ENCODE results near the gene RNF207. TPM values are rescaled to one million over a fixed set of nuclear protein-coding genes. Genes with fewer than 3 reads are reported as not detected.
A peak's percentile ranks its signal among the peaks of the same experiment; 100 is the strongest.

RNF207 gene
- total RNA-seq, 4 donors from 2014 or later = 4.6 to 9.8 (median 9.5) TPM

DNA sequence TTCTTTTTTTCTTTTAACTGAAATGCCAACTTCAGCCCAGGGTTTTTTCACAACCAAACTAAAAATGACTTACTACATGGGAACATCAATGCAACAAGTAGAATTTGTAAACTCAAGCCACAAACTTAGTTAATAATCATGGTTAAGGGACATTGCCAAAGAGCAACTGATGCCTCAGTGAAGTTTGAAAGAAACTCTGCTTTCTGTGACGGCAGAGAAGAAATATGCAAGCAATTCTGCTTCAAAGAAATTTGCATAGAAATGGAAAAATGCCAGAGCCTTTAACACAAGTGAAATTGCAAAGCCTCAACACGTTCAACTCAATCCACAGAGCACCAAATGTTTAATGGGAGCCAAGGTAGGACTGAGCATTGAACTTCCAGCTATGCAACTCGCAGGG lies 20.8 kb upstream of the RNF207 start:
- no peaks in the 10 kb centered on the region for H3K9me3 ChIP-seq
- 48% methylated on average over 3 of the region's 3 CpGs for WGBS
- no peak overlapping the region for H3K27ac ChIP-seq
- peaks cover 44% of the 10 kb centered on the region for H3K36me3 ChIP-seq
- DNase-seq (ENCODE audit: low spot score in 2 of 2) = no peak
- TF ChIP-seq POLR2A (IDR thresholded peaks at IDR 0.05) (no peak), EP300 (IDR thresholded peaks at IDR 0.05) (no peak), POLR2AphosphoS5 (IDR thresholded peaks at IDR 0.05) (no peak)
- TF ChIP-seq, protein P1, sequence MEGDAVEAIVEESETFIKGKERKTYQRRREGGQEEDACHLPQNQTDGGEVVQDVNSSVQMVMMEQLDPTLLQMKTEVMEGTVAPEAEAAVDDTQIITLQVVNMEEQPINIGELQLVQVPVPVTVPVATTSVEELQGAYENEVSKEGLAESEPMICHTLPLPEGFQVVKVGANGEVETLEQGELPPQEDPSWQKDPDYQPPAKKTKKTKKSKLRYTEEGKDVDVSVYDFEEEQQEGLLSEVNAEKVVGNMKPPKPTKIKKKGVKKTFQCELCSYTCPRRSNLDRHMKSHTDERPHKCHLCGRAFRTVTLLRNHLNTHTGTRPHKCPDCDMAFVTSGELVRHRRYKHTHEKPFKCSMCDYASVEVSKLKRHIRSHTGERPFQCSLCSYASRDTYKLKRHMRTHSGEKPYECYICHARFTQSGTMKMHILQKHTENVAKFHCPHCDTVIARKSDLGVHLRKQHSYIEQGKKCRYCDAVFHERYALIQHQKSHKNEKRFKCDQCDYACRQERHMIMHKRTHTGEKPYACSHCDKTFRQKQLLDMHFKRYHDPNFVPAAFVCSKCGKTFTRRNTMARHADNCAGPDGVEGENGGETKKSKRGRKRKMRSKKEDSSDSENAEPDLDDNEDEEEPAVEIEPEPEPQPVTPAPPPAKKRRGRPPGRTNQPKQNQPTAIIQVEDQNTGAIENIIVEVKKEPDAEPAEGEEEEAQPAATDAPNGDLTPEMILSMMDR (IDR thresholded peaks at IDR 0.05) = no peak
- no peak overlapping the region for H3K4me3 ChIP-seq
- H3K4me1 ChIP-seq = peaks cover 19% of the 10 kb centered on the region
- H3K27me3 ChIP-seq = peaks cover 8% of the 10 kb centered on the region

DNA sequence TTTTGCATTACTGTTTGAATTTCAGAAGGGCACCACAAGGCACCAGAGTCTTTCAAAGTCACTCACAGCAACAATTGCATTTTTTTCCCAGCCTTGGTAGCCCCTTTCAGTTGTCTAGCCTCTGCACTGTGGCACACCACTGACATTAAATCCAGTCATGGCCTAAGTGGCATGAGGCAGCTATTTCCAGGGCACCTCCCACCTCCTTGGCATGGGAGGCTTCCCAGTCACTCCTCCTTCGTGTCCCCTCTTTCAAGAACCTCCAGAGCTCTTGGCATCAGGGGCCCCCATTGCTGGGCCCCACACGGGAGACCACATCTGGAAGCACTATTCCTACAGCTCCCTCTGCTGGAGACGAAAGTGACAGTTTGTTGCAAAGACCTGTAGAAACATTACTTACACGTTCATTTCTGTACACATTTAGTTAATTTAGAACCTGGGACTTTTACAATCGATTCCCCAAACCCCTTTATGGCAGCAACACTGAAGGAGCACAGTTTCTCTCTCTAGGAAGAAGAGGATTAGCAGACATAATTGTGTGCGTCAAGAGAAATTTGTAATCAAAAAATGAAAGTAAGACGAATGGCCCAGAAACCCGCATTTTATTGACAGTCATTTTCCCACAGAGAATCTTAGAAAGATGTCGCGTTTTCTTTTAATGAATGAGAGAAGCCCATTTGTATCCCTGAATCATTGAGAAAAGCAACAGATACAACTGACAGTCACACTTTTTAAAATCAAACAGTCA lies 20.1 kb upstream of the RNF207 start:
- H3K4me3 ChIP-seq = no peak overlapping the region
- H3K9me3 ChIP-seq = no peaks in the 10 kb centered on the region
- WGBS = 71% methylated on average over 10 of the region's 10 CpGs
- peaks cover 1% of the 10 kb centered on the region for H3K27me3 ChIP-seq
- DNase-seq (ENCODE audit: low spot score in 2 of 2) = no peak
- H3K36me3 ChIP-seq = peaks cover 51% of the 10 kb centered on the region
- H3K27ac ChIP-seq = no peak overlapping the region
- peaks cover 13% of the 10 kb centered on the region for H3K4me1 ChIP-seq
- no peak for TF ChIP-seq POLR2AphosphoS5 (IDR thresholded peaks at IDR 0.05)
- TF ChIP-seq EP300 (IDR thresholded peaks at IDR 0.05) = no peak
- TF ChIP-seq, protein P1 (IDR thresholded peaks at IDR 0.05) = no peak
- no peak for TF ChIP-seq POLR2A (IDR thresholded peaks at IDR 0.05)

GRCh38 chr1:6188466-6188865 lies 17.5 kb upstream of the RNF207 start:
- peaks cover 74% of the 10 kb centered on the region for H3K36me3 ChIP-seq
- H3K4me3 ChIP-seq = no peak overlapping the region
- H3K27me3 ChIP-seq = no peaks in the 10 kb centered on the region
- no peak for DNase-seq (ENCODE audit: low spot score in 2 of 2)
- TF ChIP-seq POLR2AphosphoS5 (IDR thresholded peaks at IDR 0.05) (no peak), EP300 (IDR thresholded peaks at IDR 0.05) (no peak), POLR2A (IDR thresholded peaks at IDR 0.05) (no peak)
- TF ChIP-seq, protein P1 (IDR thresholded peaks at IDR 0.05) = no peak
- H3K9me3 ChIP-seq = no peaks in the 10 kb centered on the region
- no peak overlapping the region for H3K27ac ChIP-seq
- peaks cover 6% of the 10 kb centered on the region for H3K4me1 ChIP-seq
- WGBS = 68% methylated on average over 8 of the region's 8 CpGs

DNA sequence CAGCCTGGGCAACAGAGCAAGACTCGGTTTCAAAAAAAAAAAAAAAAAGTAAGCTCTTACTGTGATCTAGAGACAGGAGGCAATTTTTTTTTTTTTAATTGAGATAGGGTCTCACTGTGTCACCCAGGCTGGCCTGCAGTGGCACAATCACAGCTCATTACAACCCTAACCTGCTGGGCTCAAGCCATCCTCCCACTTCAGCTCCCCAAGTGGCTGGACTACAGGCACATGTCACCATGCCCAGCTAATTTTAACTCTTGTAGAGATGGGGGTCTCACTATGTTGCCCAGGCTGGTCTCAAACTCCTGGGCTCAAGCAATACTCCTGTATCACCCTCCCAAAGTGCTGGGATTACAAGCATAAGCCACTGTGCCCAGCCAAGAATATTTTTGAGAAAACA lies 14.0 kb upstream of the RNF207 start:
- WGBS = 80% methylated on average over 1 of the region's 1 CpG
- Histone ChIP-seq H3K27ac (no peak overlapping the region), H3K27me3 (no peaks in the 10 kb centered on the region), H3K4me3 (no peak overlapping the region), H3K9me3 (no peaks in the 10 kb centered on the region), H3K4me1 (no peaks in the 10 kb centered on the region), H3K36me3 (peaks cover 91% of the 10 kb centered on the region)
- no peak for DNase-seq (ENCODE audit: low spot score in 2 of 2)
- no peak for TF ChIP-seq POLR2A (IDR thresholded peaks at IDR 0.05)
- no peak for TF ChIP-seq EP300 (IDR thresholded peaks at IDR 0.05)
- TF ChIP-seq, protein P1 (IDR thresholded peaks at IDR 0.05) = no peak
- TF ChIP-seq POLR2AphosphoS5 (IDR thresholded peaks at IDR 0.05) = no peak

GRCh38 chr1:6197746-6198427 lies 8.0 kb upstream of the RNF207 start:
- H3K9me3 ChIP-seq = no peaks in the 10 kb centered on the region
- WGBS = 57% methylated on average over 6 of the region's 6 CpGs
- H3K27me3 ChIP-seq = no peaks in the 10 kb centered on the region
- H3K4me1 ChIP-seq = peaks cover 28% of the 10 kb centered on the region
- no peak overlapping the region for H3K27ac ChIP-seq
- H3K4me3 ChIP-seq = peak overlapping the region; percentile 100
- DNase-seq (ENCODE audit: low spot score in 2 of 2) = no peak
- peaks cover 36% of the 10 kb centered on the region for H3K36me3 ChIP-seq
- TF ChIP-seq POLR2AphosphoS5 (IDR thresholded peaks at IDR 0.05) (no peak), POLR2A (IDR thresholded peaks at IDR 0.05) (no peak), EP300 (IDR thresholded peaks at IDR 0.05) (no peak)
- TF ChIP-seq, protein P1 (IDR thresholded peaks at IDR 0.05) = no peak
